Keratinocyte (primary cell): ENCODE data around the gene EP300. TPM values are rescaled to one million over a fixed set of nuclear protein-coding genes. Genes with fewer than 3 reads are reported as not detected.

Source experiments
- DNase-seq: peaks from one replicate; pipeline ENCODE4 v3.0.0-alpha.2; 2011; ENCODE audit warnings: low read depth, missing footprints, low spot score
- FAIRE-seq: peaks from 2 replicates; lab custom pipeline; 2011; peaks lifted over from hg19 to GRCh38; lab: Jason Lieb, UNC
- H2AFZ ChIP-seq: 2 replicates; pipeline ENCODE4 v1.6.0; 2012; ENCODE audit warnings: low read length, control low read depth, inconsistent platforms; ENCODE audit not compliant: control insufficient read depth
- H3K27ac ChIP-seq: 2 replicates; pipeline ENCODE4 v1.5.1; 2011; ENCODE audit warnings: low read length; ENCODE audit not compliant: control insufficient read depth, insufficient read depth
- H3K27me3 ChIP-seq: 3 replicates; pipeline ENCODE4 v1.6.0; 2011; ENCODE audit warnings: low read length; ENCODE audit not compliant: control insufficient read depth, insufficient read depth; ENCODE audit errors: extremely low read depth
- H3K36me3 ChIP-seq, 2 experiments: 2 replicates in 1 of 2; 3 replicates in 1 of 2; pipeline ENCODE4 v1.5.1; 2011; ENCODE audit warnings: low read length in 2 of 2, mild to moderate bottlenecking in 1 of 2; ENCODE audit not compliant: control insufficient read depth in 2 of 2, insufficient read depth in 2 of 2; ENCODE audit errors: extremely low read depth in 1 of 2
- H3K4me1 ChIP-seq: 3 replicates; pipeline ENCODE4 v1.5.1; 2011; ENCODE audit warnings: low read length; ENCODE audit not compliant: control insufficient read depth, insufficient read depth; ENCODE audit errors: extremely low read depth
- H3K4me2 ChIP-seq: 3 replicates; pipeline ENCODE4 v1.6.0; 2011; ENCODE audit warnings: low read depth, low read length; ENCODE audit not compliant: control insufficient read depth, insufficient read depth; ENCODE audit errors: extremely low read depth
- H3K4me3 ChIP-seq, 3 experiments: fragments of 200-600 bp in 1 of 3; sonication (generic) in 1 of 3; 2 replicates in 2 of 3; 3 replicates in 1 of 3; pipeline ENCODE4 v1.5.1; 2011 to 2016; ENCODE audit warnings: low read length in 3 of 3, mild to moderate bottlenecking in 3 of 3, control low read depth in 2 of 3, inconsistent platforms in 1 of 3, low read depth in 1 of 3, mixed read lengths in 1 of 3, mixed run types in 1 of 3, moderate library complexity in 1 of 3; ENCODE audit not compliant: control insufficient read depth in 2 of 3, insufficient read depth in 2 of 3; ENCODE audit errors: extremely low read depth in 1 of 3
- H3K79me2 ChIP-seq: 2 replicates; pipeline ENCODE4 v1.6.0; 2012; ENCODE audit warnings: low read length; ENCODE audit not compliant: control insufficient read depth, insufficient read depth
- H3K9ac ChIP-seq: 3 replicates; pipeline ENCODE4 v1.6.0; 2011; ENCODE audit warnings: low read length; ENCODE audit not compliant: control insufficient read depth, insufficient read depth; ENCODE audit errors: extremely low read depth
- H3K9me1 ChIP-seq: 3 replicates; pipeline ENCODE4 v1.6.0; 2011; ENCODE audit warnings: low read length; ENCODE audit not compliant: control insufficient read depth, insufficient read depth; ENCODE audit errors: extremely low read depth
- H3K9me3 ChIP-seq: 2 replicates; pipeline ENCODE4 v1.5.1; 2012; ENCODE audit warnings: low read depth, low read length; ENCODE audit not compliant: control insufficient read depth
- H4K20me1 ChIP-seq: 3 replicates; pipeline ENCODE4 v1.6.0; 2011; ENCODE audit warnings: low read length; ENCODE audit not compliant: control insufficient read depth, insufficient read depth; ENCODE audit errors: extremely low read depth
- EZH2 ChIP-seq: IDR thresholded peaks from one replicate; pipeline ENCODE4 v1.6.1; 2012; ENCODE audit warnings: inconsistent platforms, mild to moderate bottlenecking, low read length, moderate library complexity
- dilution Hi-C: fragments of 300-500 bp; cut with MboI; formaldehyde crosslinking; loops from one replicate; pipeline ENCODE4 v1.7.0; 2020; ENCODE audit warnings: low sequenced_read_pairs; ENCODE audit not compliant: extremely low pct_ligation_motif_present
- polyA plus RNA-seq, 5 experiments: library from polyadenylated mRNA; depleted of rRNA in 3 of 5; stranded (reverse) in 3 of 5; stranded (forward) in 1 of 5; unstranded in 1 of 5; fragments of >200 nt; gene quantifications; 1 replicate in 1 of 5; 2 replicates in 3 of 5; 3 replicates in 1 of 5; pipeline versions ENCODE4 v1.2.1 to v1.2.3, GENCODE V29; 2011 to 2012; ENCODE audit warnings: missing spikeins in 2 of 5, low read depth in 1 of 5, low replicate concordance in 1 of 5
- TF ChIP-seq, protein P1 (sequence below), 3 experiments: IDR thresholded peaks in 1 of 3; conservative IDR thresholded peaks in 1 of 3; optimal IDR thresholded peaks in 1 of 3; 2 replicates in 2 of 3; 3 replicates in 1 of 3; pipeline versions ENCODE3 to v1.5.1; 2011; ENCODE audit warnings: low read length in 3 of 3, mild to moderate bottlenecking in 3 of 3, moderate library complexity in 2 of 3, control low read depth in 1 of 3, inconsistent platforms in 1 of 3; ENCODE audit not compliant: insufficient read depth in 2 of 3; ENCODE audit errors: extremely low read depth in 1 of 3

Gene EP300
- polyA plus RNA-seq, 1 donor (not counting 4 experiments of a cell fraction or from before 2014, with no cell fraction given) = 10.5 TPM

DNA sequence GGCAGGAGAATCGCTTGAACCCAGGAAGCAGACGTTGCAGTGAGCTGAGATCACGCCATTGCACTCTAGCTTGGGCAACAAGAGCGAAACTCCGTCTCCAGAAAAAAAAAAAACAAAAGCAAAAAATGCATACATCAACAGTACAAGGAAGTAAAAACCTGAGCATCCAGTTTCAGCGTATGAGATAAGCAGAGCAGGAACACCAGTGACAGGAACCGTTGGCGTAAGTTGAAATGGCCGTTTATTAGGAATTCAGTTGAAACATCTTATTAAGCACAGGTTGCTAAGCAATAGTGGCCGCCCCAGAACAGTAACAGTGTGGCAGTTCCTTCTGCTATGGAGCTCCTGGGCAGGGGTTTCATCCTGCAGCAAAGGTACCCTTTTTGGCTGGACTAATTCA lies 108.7 kb downstream of the EP300 start:
- H3K9me3 ChIP-seq = no peaks in the 10 kb centered on the region
- dilution Hi-C loops = no loop called here
- peaks cover 10% of the 10 kb centered on the region for H3K79me2 ChIP-seq
- H3K4me1 ChIP-seq = peaks cover 21% of the 10 kb centered on the region
- DNase-seq (no peak), FAIRE-seq (no peak)
- H3K4me3 ChIP-seq = no peak overlapping the region
- no peak overlapping the region for H3K9ac ChIP-seq
- no peaks in the 10 kb centered on the region for H3K9me1 ChIP-seq
- no peaks in the 10 kb centered on the region for H4K20me1 ChIP-seq
- no peak overlapping the region for H3K27ac ChIP-seq
- no peak overlapping the region for H2AFZ ChIP-seq
- no peaks in the 10 kb centered on the region for H3K27me3 ChIP-seq
- no peaks in the 10 kb centered on the region for H3K36me3 ChIP-seq
- H3K4me2 ChIP-seq = no peak overlapping the region
- no peak for TF ChIP-seq EZH2
- TF ChIP-seq, protein P1, sequence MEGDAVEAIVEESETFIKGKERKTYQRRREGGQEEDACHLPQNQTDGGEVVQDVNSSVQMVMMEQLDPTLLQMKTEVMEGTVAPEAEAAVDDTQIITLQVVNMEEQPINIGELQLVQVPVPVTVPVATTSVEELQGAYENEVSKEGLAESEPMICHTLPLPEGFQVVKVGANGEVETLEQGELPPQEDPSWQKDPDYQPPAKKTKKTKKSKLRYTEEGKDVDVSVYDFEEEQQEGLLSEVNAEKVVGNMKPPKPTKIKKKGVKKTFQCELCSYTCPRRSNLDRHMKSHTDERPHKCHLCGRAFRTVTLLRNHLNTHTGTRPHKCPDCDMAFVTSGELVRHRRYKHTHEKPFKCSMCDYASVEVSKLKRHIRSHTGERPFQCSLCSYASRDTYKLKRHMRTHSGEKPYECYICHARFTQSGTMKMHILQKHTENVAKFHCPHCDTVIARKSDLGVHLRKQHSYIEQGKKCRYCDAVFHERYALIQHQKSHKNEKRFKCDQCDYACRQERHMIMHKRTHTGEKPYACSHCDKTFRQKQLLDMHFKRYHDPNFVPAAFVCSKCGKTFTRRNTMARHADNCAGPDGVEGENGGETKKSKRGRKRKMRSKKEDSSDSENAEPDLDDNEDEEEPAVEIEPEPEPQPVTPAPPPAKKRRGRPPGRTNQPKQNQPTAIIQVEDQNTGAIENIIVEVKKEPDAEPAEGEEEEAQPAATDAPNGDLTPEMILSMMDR (optimal IDR thresholded peaks at IDR 0.05 in 1 of 3, IDR thresholded peaks at IDR 0.05 in 1 of 3, conservative IDR thresholded peaks at IDR 0.05 in 1 of 3; ENCODE audit: extremely low read depth in 1 of 3, insufficient read depth in 2 of 3, low read length in 3 of 3) = no peak

DNA sequence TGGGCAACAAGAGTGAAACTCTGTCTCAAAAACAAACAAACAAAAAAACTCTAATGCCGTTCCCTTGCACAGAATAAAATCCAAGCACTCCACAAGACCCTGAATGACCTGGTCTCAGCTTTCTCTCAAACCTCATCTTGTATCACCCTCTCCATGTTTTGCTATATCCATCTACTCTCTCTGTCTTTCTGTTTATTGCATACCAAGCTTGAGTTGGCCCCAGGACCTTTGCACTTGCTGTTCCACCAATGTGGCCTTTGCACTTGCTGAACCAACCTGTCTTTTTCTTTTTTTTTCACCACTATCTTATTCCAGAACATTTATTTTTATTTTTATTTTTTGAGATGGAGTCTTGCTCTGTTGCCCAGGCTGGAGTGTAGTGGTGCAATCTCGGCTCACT lies 110.7 kb downstream of the EP300 start:
- Histone ChIP-seq H3K27me3 (no peaks in the 10 kb centered on the region), H3K9me1 (no peaks in the 10 kb centered on the region), H3K27ac (no peak overlapping the region), H3K4me3 (no peak overlapping the region), H4K20me1 (no peaks in the 10 kb centered on the region), H3K79me2 (peaks cover 25% of the 10 kb centered on the region), H3K9ac (no peak overlapping the region), H3K4me1 (peaks cover 14% of the 10 kb centered on the region), H2AFZ (no peak overlapping the region), H3K9me3 (no peaks in the 10 kb centered on the region), H3K36me3 (no peaks in the 10 kb centered on the region), H3K4me2 (no peak overlapping the region)
- TF ChIP-seq, protein P1 (optimal IDR thresholded peaks at IDR 0.05 in 1 of 3, IDR thresholded peaks at IDR 0.05 in 1 of 3, conservative IDR thresholded peaks at IDR 0.05 in 1 of 3; ENCODE audit: extremely low read depth in 1 of 3, insufficient read depth in 2 of 3, low read length in 3 of 3) = no peak
- TF ChIP-seq EZH2 = no peak
- DNase-seq (no peak), FAIRE-seq (no peak)
- dilution Hi-C loops = no loop called here
